WTC11 (cell line): ENCODE data around the gene MSANTD2. TPM values are rescaled to one million over a fixed set of nuclear protein-coding genes. Genes with fewer than 3 reads are reported as not detected.

Experiments used
- ATAC-seq: fragments of 200-7000 bp; cut with Tn5 transposase; 2 replicates; pipeline ENCODE4 v1.10.0; 2021; ENCODE audit warnings: mild to moderate bottlenecking, moderate library complexity
- CTCF ChIA-PET: fragments of 300-600 bp; sonication (Branson Sonifier 250); formaldehyde crosslinking; loops from one replicate; lab custom pipeline; 2021; ENCODE audit warnings: antibody characterized with exemption; lab: Charles Lee
- POLR2A ChIA-PET: fragments of 350-600 bp; sonication (Branson Sonifier 250); formaldehyde crosslinking; loops from one replicate; lab custom pipeline; 2021; ENCODE audit warnings: antibody characterized with exemption; lab: Charles Lee
- DNase-seq: peaks from one replicate; pipeline ENCODE4 v3.0.0; 2021; ENCODE audit warnings: low spot score
- H3K27ac Mint-ChIP-seq: 2 replicates; pipeline ENCODE4 v1.8.0; 2021; ENCODE audit warnings: mixed read lengths
- H3K27me3 Mint-ChIP-seq: 2 replicates; pipeline ENCODE4 v1.8.0; 2021; ENCODE audit warnings: low read depth, mild to moderate bottlenecking, moderate library complexity, mixed read lengths
- H3K36me3 Mint-ChIP-seq: 2 replicates; pipeline ENCODE4 v1.8.0; 2021; ENCODE audit warnings: mixed read lengths
- H3K4me1 Mint-ChIP-seq: 2 replicates; pipeline ENCODE4 v1.8.0; 2022; ENCODE audit warnings: mixed read lengths
- H3K4me3 Mint-ChIP-seq: 2 replicates; pipeline ENCODE4 v1.8.0; 2021; ENCODE audit warnings: mild to moderate bottlenecking, moderate library complexity, mixed read lengths
- H3K9me3 Mint-ChIP-seq: 2 replicates; pipeline ENCODE4 v1.8.0; 2021; ENCODE audit warnings: mixed read lengths
- ETV6 ChIP-seq: sonication (generic); formaldehyde crosslinking; IDR thresholded peaks from 2 replicates; pipeline ENCODE4 v1.8.1; 2022; ENCODE audit warnings: mild to moderate bottlenecking, missing genetic modification reagents
- FOXJ3 ChIP-seq: sonication (generic); formaldehyde crosslinking; IDR thresholded peaks from 2 replicates; pipeline ENCODE4 v1.9.0; 2021; ENCODE audit warnings: missing genetic modification reagents, mild to moderate bottlenecking, borderline replicate concordance
- FOXP4 ChIP-seq: sonication (generic); formaldehyde crosslinking; IDR thresholded peaks from 2 replicates; pipeline ENCODE4 v1.8.0; 2022; ENCODE audit warnings: mild to moderate bottlenecking, missing genetic modification reagents
- GTF2I ChIP-seq: fragments of 250-450 bp; sonication (Bioruptor Pico); conservative IDR thresholded peaks from 2 replicates; pipeline ENCODE4 v1.4.0; 2021; ENCODE audit warnings: mild to moderate bottlenecking
- HMGA2 ChIP-seq: fragments of 250-450 bp; sonication (Bioruptor Pico); IDR thresholded peaks from 2 replicates; pipeline ENCODE4 v1.4.0; 2021; ENCODE audit warnings: mild to moderate bottlenecking, moderate library complexity
- MXD4 ChIP-seq: fragments of 250-450 bp; sonication (Bioruptor Pico); IDR thresholded peaks from 2 replicates; pipeline ENCODE4 v1.8.0; 2021; ENCODE audit warnings: mild to moderate bottlenecking, moderate library complexity, borderline replicate concordance
- NR2C2 ChIP-seq: sonication (generic); formaldehyde crosslinking; IDR thresholded peaks from 2 replicates; pipeline ENCODE4 v1.8.0; 2022; ENCODE audit warnings: mild to moderate bottlenecking, missing genetic modification reagents
- RORB ChIP-seq: fragments of 250-450 bp; sonication (Bioruptor Pico); IDR thresholded peaks from 2 replicates; pipeline ENCODE4 v1.9.0; 2021; ENCODE audit warnings: mild to moderate bottlenecking
- SP1 ChIP-seq: sonication (generic); formaldehyde crosslinking; conservative IDR thresholded peaks from 2 replicates; pipeline ENCODE4 v1.8.1; 2022; ENCODE audit warnings: missing genetic modification reagents
- TEAD4 ChIP-seq: sonication (generic); formaldehyde crosslinking; IDR thresholded peaks from 2 replicates; pipeline ENCODE4 v1.8.0; 2022; ENCODE audit warnings: mild to moderate bottlenecking, missing genetic modification reagents
- ZNF232 ChIP-seq: sonication (generic); formaldehyde crosslinking; IDR thresholded peaks from 2 replicates; pipeline ENCODE4 v1.8.0; 2022; ENCODE audit warnings: mild to moderate bottlenecking, missing genetic modification reagents
- ZNF317 ChIP-seq: sonication (generic); formaldehyde crosslinking; IDR thresholded peaks from 2 replicates; pipeline ENCODE4 v1.8.1; 2023; ENCODE audit warnings: low read depth, mild to moderate bottlenecking, moderate library complexity, missing genetic modification reagents, borderline replicate concordance
- total RNA-seq: library from RNA; stranded (reverse); gene quantifications from 3 replicates; pipeline ENCODE4 v1.2.3, GENCODE V29; 2021
- TF ChIP-seq, protein P1 (sequence below): sonication (generic); formaldehyde crosslinking; IDR thresholded peaks from 2 replicates; pipeline ENCODE4 v1.8.0; 2022; ENCODE audit warnings: mild to moderate bottlenecking, missing genetic modification reagents
- TF ChIP-seq, protein P2 (sequence below): sonication (generic); formaldehyde crosslinking; IDR thresholded peaks from 2 replicates; pipeline ENCODE4 v1.8.0; 2022; ENCODE audit warnings: missing genetic modification reagents
- TF ChIP-seq, protein P3 (sequence below): fragments of 250-450 bp; sonication (Bioruptor Pico); conservative IDR thresholded peaks from 2 replicates; pipeline ENCODE4 v1.9.0; 2021; ENCODE audit warnings: mild to moderate bottlenecking
- TF ChIP-seq, protein P4 (sequence below): sonication (generic); formaldehyde crosslinking; IDR thresholded peaks from 2 replicates; pipeline ENCODE4 v1.8.0; 2022; ENCODE audit warnings: mild to moderate bottlenecking, missing genetic modification reagents

The MSANTD2 gene
- total RNA-seq, 1 experiment from 2014 or later: 17.5 TPM

DNA sequence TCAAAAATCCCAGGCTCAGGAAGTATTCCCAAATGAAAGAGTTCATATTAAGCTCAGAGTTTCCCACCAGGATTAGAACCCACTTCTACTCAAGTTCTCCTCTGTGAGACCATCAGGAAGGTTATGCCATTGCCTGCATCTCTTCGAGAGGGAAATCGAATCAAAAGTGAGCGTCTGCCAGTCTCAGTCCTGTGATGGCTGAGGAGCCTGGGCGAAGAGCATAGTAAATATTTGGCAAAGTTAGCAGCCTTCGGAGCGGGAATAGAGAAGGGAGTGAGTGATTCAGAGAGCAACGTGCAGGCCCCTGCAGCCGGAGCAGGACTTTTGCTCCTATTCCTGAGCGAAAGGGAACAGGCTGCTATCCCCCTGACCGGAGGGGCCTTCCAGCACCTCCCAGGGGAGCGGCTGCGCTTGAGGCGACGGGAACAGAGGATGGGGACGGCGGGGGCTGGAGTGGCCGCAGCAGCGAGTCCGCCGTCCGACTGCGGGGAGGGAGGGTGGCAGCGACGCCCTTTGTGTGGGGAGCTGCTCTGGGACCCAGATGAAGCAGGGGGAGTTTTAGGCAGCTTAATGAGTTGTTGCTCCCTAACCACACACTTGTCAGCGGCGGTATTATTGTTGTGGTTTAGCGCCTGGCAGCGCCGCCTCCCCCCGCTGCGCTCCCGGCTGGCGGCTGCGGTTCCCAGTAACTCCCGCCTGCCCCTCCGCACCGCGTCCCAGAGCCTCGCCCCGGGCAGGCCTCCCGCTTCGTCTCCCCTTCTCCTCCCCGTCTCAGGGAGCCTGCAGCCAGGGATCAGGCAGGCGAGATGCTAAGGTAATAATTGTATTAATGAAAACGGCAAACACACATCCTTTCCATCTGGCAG is 82.2 kb downstream of the MSANTD2 start:
- no peaks in the 10 kb centered on the region for H3K9me3 Mint-ChIP-seq
- POLR2A ChIA-PET: no interaction called here
- CTCF ChIA-PET: interaction anchor here (0.7 to 1.8 kb wide), 6 partner anchors 22 to 76 kb away, joined by 3 to 6 read pairs (median 4); partner anchors contain the start of genes NRGN, SIAE and SPA17
- peak overlapping the region; percentile 81 for H3K4me3 Mint-ChIP-seq
- no peak for TF ChIP-seq TEAD4 (CRISPR knock-in tag)
- TF ChIP-seq, protein P1, sequence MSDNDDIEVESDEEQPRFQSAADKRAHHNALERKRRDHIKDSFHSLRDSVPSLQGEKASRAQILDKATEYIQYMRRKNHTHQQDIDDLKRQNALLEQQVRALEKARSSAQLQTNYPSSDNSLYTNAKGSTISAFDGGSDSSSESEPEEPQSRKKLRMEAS (CRISPR knock-in tag): peak; percentile 33; the same call in 1 of the 2 replicates
- TF ChIP-seq, all 79 proteins: peak for 1
- DNase-seq (peak; percentile 54), ATAC-seq (peak; percentile 79)
- peaks cover 45% of the 10 kb centered on the region for H3K4me1 Mint-ChIP-seq
- H3K27me3 Mint-ChIP-seq: peaks cover 100% of the 10 kb centered on the region
- H3K36me3 Mint-ChIP-seq: no peaks in the 10 kb centered on the region
- H3K27ac Mint-ChIP-seq: no peak overlapping the region

DNA sequence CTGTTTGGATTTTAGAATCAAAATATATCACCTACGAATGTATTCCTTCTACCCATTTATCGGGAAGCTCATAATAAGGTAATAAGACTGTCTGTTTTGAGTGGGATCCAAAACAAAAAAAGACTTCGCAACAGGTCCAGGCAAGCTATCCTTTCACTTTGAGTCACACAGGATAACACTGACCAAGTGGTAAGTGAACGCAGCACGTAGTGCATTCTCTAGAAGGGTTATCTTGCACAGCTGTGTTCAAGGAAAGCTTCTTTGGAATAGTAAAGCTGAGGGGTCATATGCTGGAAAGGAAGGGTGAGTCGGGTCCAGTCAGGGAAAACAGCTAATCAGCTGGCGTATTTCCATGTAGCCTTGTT is 82.8 kb downstream of the MSANTD2 start:
- ChIA-PET POLR2A (interaction anchor here (0.6 kb wide), 1 partner anchor 21 kb away, joined by 3 read pairs; no protein-coding TSS in a partner anchor), CTCF (interaction anchor here (0.7 to 1.8 kb wide), 5 partner anchors 29 to 76 kb away, joined by 3 to 6 read pairs (median 4); partner anchors contain the start of genes SIAE and SPA17)
- H3K36me3 Mint-ChIP-seq: no peaks in the 10 kb centered on the region
- no peaks in the 10 kb centered on the region for H3K9me3 Mint-ChIP-seq
- peaks cover 39% of the 10 kb centered on the region for H3K4me1 Mint-ChIP-seq
- ATAC-seq: no peak
- no peak for DNase-seq
- H3K27me3 Mint-ChIP-seq: peaks cover 99% of the 10 kb centered on the region
- TF ChIP-seq, protein P2, sequence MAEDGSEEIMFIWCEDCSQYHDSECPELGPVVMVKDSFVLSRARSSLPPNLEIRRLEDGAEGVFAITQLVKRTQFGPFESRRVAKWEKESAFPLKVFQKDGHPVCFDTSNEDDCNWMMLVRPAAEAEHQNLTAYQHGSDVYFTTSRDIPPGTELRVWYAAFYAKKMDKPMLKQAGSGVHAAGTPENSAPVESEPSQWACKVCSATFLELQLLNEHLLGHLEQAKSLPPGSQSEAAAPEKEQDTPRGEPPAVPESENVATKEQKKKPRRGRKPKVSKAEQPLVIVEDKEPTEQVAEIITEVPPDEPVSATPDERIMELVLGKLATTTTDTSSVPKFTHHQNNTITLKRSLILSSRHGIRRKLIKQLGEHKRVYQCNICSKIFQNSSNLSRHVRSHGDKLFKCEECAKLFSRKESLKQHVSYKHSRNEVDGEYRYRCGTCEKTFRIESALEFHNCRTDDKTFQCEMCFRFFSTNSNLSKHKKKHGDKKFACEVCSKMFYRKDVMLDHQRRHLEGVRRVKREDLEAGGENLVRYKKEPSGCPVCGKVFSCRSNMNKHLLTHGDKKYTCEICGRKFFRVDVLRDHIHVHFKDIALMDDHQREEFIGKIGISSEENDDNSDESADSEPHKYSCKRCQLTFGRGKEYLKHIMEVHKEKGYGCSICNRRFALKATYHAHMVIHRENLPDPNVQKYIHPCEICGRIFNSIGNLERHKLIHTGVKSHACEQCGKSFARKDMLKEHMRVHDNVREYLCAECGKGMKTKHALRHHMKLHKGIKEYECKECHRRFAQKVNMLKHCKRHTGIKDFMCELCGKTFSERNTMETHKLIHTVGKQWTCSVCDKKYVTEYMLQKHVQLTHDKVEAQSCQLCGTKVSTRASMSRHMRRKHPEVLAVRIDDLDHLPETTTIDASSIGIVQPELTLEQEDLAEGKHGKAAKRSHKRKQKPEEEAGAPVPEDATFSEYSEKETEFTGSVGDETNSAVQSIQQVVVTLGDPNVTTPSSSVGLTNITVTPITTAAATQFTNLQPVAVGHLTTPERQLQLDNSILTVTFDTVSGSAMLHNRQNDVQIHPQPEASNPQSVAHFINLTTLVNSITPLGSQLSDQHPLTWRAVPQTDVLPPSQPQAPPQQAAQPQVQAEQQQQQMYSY (CRISPR knock-in tag): no peak
- TF ChIP-seq SP1 (CRISPR knock-in tag) (no peak), HMGA2 (CRISPR knock-in tag) (no peak), RORB (no peak), ETV6 (CRISPR knock-in tag) (no peak), FOXJ3 (CRISPR knock-in tag) (no peak), FOXP4 (CRISPR knock-in tag) (no peak), GTF2I (CRISPR knock-in tag) (no peak), ZNF232 (no peak), NR2C2 (CRISPR knock-in tag) (no peak), MXD4 (no peak), ZNF317 (CRISPR knock-in tag) (no peak)
- TF ChIP-seq, protein P3, sequence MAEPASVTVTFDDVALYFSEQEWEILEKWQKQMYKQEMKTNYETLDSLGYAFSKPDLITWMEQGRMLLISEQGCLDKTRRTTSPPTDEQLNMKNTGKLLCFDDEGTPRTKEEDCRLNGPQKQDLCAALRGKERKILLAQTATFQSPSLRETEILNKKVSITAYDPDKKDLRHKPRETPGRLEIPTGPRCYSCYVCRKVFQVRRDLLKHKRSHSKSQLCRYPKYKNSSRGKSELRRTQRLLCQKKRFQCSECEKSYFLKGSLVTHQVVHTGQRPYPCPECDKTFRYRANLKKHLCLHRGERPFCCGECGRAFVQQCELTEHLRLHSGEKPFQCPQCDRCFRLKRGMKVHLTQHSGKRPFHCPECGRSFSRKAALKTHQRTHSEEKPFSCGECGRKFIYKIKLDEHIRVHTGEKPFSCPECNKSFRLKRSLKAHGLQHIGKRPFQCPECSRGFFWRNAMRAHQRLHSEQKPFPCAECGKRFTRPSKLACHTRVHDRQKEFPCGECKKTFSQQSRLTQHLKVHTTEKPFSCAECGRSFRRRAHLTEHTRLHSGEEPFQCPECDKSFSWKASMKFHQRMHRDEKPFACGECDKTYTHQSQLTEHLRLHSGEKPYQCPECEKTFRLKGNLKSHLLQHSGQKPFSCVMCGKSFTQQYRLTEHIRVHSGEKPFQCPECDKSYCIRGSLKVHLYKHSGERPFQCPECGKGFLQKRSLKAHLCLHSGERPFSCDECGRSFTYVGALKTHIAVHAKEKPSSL (CRISPR knock-in tag): no peak
- TF ChIP-seq, protein P4, sequence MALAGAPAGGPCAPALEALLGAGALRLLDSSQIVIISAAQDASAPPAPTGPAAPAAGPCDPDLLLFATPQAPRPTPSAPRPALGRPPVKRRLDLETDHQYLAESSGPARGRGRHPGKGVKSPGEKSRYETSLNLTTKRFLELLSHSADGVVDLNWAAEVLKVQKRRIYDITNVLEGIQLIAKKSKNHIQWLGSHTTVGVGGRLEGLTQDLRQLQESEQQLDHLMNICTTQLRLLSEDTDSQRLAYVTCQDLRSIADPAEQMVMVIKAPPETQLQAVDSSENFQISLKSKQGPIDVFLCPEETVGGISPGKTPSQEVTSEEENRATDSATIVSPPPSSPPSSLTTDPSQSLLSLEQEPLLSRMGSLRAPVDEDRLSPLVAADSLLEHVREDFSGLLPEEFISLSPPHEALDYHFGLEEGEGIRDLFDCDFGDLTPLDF (CRISPR knock-in tag): no peak
- H3K27ac Mint-ChIP-seq: no peak overlapping the region
- peak overlapping the region; percentile 81 for H3K4me3 Mint-ChIP-seq
